Naive thymus-derived CD8-positive, alpha-beta T cell (primary cell): Measurements from ENCODE around the gene KIF26B. TPM values are rescaled to one million over a fixed set of nuclear protein-coding genes. Genes with fewer than 3 reads are reported as not detected.

Experiments
- ATAC-seq, 2 donors: fragments of 150-1000 bp; cut with Tn5 transposase in 1 of 2; sonication (Bioruptor Pico), chemical (Tn5 transposase) in 1 of 2; 1 replicate in 1 of 2; 2 replicates in 1 of 2; pipeline ENCODE4 v1.10.0; 2021; ENCODE audit warnings: mild to moderate bottlenecking in 2 of 2, moderate library complexity in 2 of 2
- POLR2A ChIA-PET: fragments of 350-600 bp; sonication (Branson Sonifier 250); formaldehyde crosslinking; loops from one replicate; lab custom pipeline; 2021; ENCODE audit warnings: antibody characterized with exemption; lab: Charles Lee
- DNase-seq, 10 donors: peaks; one replicate each; pipeline versions ENCODE4 v3.0.0 to v3.0.0-alpha.2; 2020 to 2022
- H3K27ac Mint-ChIP-seq, 10 donors: one replicate each; pipeline ENCODE4 v1.8.0; 2020 to 2022; ENCODE audit warnings: mild to moderate bottlenecking in 10 of 10, mixed read lengths in 10 of 10, moderate library complexity in 4 of 10, inconsistent platforms in 1 of 10
- H3K27me3 Mint-ChIP-seq, 5 donors: one replicate each; pipeline ENCODE4 v1.8.0; 2021 to 2022; ENCODE audit warnings: mixed read lengths in 5 of 5
- H3K36me3 Mint-ChIP-seq, 3 donors: one replicate each; pipeline ENCODE4 v1.8.0; 2020 to 2022; ENCODE audit warnings: mixed read lengths in 3 of 3, mild to moderate bottlenecking in 2 of 3, inconsistent platforms in 1 of 3
- H3K4me1 Mint-ChIP-seq, 4 donors: one replicate each; pipeline ENCODE4 v1.8.0; 2021 to 2022; ENCODE audit warnings: mixed read lengths in 4 of 4
- H3K4me3 Mint-ChIP-seq, 10 donors: one replicate each; pipeline ENCODE4 v1.8.0; 2020 to 2022; ENCODE audit warnings: mild to moderate bottlenecking in 10 of 10, mixed read lengths in 10 of 10, moderate library complexity in 6 of 10, inconsistent platforms in 1 of 10
- H3K9me3 Mint-ChIP-seq, 9 donors: one replicate each; pipeline ENCODE4 v1.8.0; 2020 to 2022; ENCODE audit warnings: mixed read lengths in 9 of 9, mild to moderate bottlenecking in 3 of 9, inconsistent platforms in 1 of 9, moderate library complexity in 1 of 9
- polyA plus RNA-seq, 3 donors: library from polyadenylated mRNA; unstranded; fragments of 300-500 nt; fragmentation: Illumina TruSeq; gene quantifications; one replicate each; pipeline ENCODE4 v1.2.3, GENCODE V29; 2021
- total RNA-seq, 8 experiments: library from RNA in 2 of 8; stranded (reverse) in 2 of 8; gene quantifications; one replicate each; pipeline ENCODE4 v1.2.3 and lab custom pipeline; 2021 to 2026

Gene KIF26B
- total and polyA plus RNA-seq, 5 experiments from 2014 or later, result 0.08 to 0.16 TPM; not detected in 3

DNA sequence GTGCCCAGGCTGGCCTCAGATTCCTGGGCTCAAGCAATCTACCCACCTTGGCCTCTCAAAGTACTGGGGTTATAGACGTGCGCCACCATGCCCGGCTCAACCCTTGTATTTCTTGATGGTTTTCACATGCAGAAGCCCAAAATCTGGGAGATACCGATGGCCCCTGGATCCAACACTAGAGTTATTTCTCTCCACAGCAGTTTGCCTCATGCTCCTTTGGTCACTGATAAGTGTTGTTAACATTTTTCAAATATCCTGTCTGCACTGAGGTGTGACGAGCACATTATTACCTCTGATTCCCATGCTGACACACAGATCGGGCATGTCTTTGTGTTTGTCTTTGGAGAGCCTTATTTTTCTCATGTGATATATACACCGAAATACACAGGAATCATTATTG lies 107.0 kb downstream of the KIF26B start:
- H3K4me3 Mint-ChIP-seq, result no peak overlapping the region
- peaks cover 4 to 16% (median 9%) of the 10 kb centered on the region in 5 donors for H3K27me3 Mint-ChIP-seq
- no peaks in the 10 kb centered on the region for H3K36me3 Mint-ChIP-seq
- no peaks in the 10 kb centered on the region for H3K9me3 Mint-ChIP-seq
- DNase-seq, result no peak
- no peak overlapping the region for H3K27ac Mint-ChIP-seq
- peaks cover 0 to 3% (median 0%) of the 10 kb centered on the region in 4 donors for H3K4me1 Mint-ChIP-seq
- ATAC-seq, result no peak
- POLR2A ChIA-PET, result no interaction called here

DNA sequence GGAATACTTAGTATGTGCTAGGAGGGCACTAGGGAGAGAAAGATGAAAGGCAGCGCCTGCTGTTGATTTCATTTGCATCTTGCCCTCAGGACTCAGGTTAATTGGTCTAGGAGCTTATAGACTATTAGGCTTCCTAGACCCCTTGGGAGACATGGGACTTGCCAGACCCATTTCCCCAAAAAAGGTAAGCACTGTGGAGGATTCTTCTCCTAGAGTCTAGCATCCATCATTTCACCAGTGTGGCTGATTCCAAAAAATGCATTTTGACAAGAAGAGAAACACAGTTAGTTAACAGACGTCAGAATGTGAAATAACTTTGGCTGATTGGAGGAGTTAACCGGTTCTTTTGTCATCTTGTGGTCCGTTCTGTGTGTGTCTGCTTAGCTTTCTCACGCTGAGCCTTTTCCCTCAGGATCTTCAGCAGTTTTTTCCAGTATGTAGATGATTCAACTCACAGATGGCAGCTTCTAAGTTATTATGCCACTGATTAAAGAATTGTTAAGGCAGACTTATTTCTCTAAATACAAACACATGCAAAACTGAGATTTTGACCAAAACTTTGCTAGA lies 108.8 kb downstream of the KIF26B start:
- Mint-ChIP-seq H3K36me3 (no peaks in the 10 kb centered on the region), H3K9me3 (no peaks in the 10 kb centered on the region), H3K4me3 (no peak overlapping the region), H3K4me1 (peaks cover 0 to 3% (median 0%) of the 10 kb centered on the region in 4 donors), H3K27me3 (peaks cover 0 to 3% (median 1%) of the 10 kb centered on the region in 5 donors), H3K27ac (no peak overlapping the region)
- POLR2A ChIA-PET, result interaction anchor here (0.6 kb wide), 1 partner anchor 11 kb away, joined by 3 read pairs; no protein-coding TSS in a partner anchor
- ATAC-seq (no peak), DNase-seq (no peak)

- no peak for DNase-seq
- no peak overlapping the region for H3K27ac Mint-ChIP-seq
- no peak overlapping the region for H3K4me3 Mint-ChIP-seq
- H3K36me3 Mint-ChIP-seq, result no peaks in the 10 kb centered on the region
- peaks cover 0 to 3% (median 1%) of the 10 kb centered on the region in 5 donors for H3K27me3 Mint-ChIP-seq
- POLR2A ChIA-PET, result no interaction called here
- H3K9me3 Mint-ChIP-seq, result peaks cover 0 to 2% (median 0%) of the 10 kb centered on the region in 9 donors
- no peak for ATAC-seq
- H3K4me1 Mint-ChIP-seq, result peaks cover 0 to 3% (median 0%) of the 10 kb centered on the region in 4 donors
These were observed 109.4 kb downstream of the KIF26B start for GRCh38 chr1:245264226-245264625.

GRCh38 chr1:245266105-245266504 lies 111.3 kb downstream of the KIF26B start:
- no peaks in the 10 kb centered on the region for H3K36me3 Mint-ChIP-seq
- ATAC-seq, result no peak
- no peak overlapping the region for H3K4me3 Mint-ChIP-seq
- no peak for DNase-seq
- no peaks in the 10 kb centered on the region for H3K4me1 Mint-ChIP-seq
- peaks cover 0 to 7% (median 3%) of the 10 kb centered on the region in 5 donors for H3K27me3 Mint-ChIP-seq
- POLR2A ChIA-PET, result no interaction called here
- H3K9me3 Mint-ChIP-seq, result peaks cover 0 to 6% (median 0%) of the 10 kb centered on the region in 9 donors
- H3K27ac Mint-ChIP-seq, result no peak overlapping the region

GRCh38 chr1:245270063-245270462 lies 115.3 kb downstream of the KIF26B start:
- Mint-ChIP-seq H3K9me3 (peaks cover 0 to 8% (median 4%) of the 10 kb centered on the region in 9 donors), H3K27ac (peak overlapping the region in 1 of 10 donors; percentile 77), H3K4me1 (no peaks in the 10 kb centered on the region), H3K4me3 (no peak overlapping the region), H3K27me3 (peaks cover 0 to 18% (median 7%) of the 10 kb centered on the region in 5 donors), H3K36me3 (no peaks in the 10 kb centered on the region)
- POLR2A ChIA-PET, result no interaction called here
- ATAC-seq (no peak), DNase-seq (no peak)

GRCh38 chr1:245270972-245271371 lies 116.2 kb downstream of the KIF26B start:
- no peaks in the 10 kb centered on the region for H3K36me3 Mint-ChIP-seq
- no peaks in the 10 kb centered on the region for H3K4me1 Mint-ChIP-seq
- no peak overlapping the region for H3K27ac Mint-ChIP-seq
- POLR2A ChIA-PET, result no interaction called here
- peaks cover 0 to 8% (median 4%) of the 10 kb centered on the region in 9 donors for H3K9me3 Mint-ChIP-seq
- ATAC-seq (no peak), DNase-seq (no peak)
- H3K4me3 Mint-ChIP-seq, result no peak overlapping the region
- peaks cover 0 to 22% (median 4%) of the 10 kb centered on the region in 5 donors for H3K27me3 Mint-ChIP-seq

DNA sequence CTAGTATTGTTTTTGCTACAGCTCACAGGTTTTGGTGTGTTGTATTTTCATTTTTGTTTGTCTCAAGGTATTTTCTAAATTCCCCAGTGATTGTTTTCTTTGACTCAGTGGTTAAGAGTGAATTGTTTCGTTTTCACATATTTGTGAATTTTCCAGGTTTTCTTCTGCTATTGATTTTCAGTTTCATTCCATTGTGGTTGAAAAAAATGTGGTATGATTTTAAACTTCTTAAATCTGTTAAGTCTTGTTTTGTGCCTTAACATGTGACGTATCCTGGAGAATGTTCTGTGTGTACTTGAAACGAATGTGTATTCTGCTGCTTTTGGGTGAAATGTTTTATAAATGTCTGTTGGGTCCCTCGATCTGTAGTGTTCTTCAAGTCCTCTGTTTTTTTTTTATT lies 117.9 kb downstream of the KIF26B start:
- H3K36me3 Mint-ChIP-seq, result no peaks in the 10 kb centered on the region
- no peak for ATAC-seq
- H3K27ac Mint-ChIP-seq, result no peak overlapping the region
- peaks cover 0 to 8% (median 4%) of the 10 kb centered on the region in 9 donors for H3K9me3 Mint-ChIP-seq
- H3K27me3 Mint-ChIP-seq, result peaks cover 6 to 30% (median 14%) of the 10 kb centered on the region in 5 donors
- H3K4me3 Mint-ChIP-seq, result no peak overlapping the region
- POLR2A ChIA-PET, result no interaction called here
- DNase-seq, result no peak
- H3K4me1 Mint-ChIP-seq, result no peaks in the 10 kb centered on the region

DNA sequence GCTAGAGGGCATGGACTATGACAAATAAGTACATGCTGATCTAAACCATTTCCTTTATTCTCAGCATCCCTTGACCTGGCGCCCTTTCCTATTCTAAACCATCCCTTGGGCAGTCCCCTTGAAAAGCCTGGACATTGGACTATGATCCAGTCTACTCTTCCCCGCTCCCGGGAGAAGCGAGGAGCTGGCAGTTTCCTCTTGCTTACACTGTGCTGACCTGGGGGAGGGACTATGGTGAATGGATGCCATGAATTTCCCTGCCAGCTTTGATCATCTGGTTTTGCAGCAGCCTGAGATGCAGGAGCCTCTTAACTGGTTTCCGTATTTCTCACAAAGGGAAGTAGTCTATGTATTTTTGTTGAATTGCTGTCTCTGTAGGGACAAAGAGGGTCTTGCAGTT lies 121.7 kb downstream of the KIF26B start:
- no peaks in the 10 kb centered on the region for H3K4me1 Mint-ChIP-seq
- DNase-seq (no peak), ATAC-seq (no peak)
- no peak overlapping the region for H3K4me3 Mint-ChIP-seq
- POLR2A ChIA-PET, result no interaction called here
- H3K27me3 Mint-ChIP-seq, result peaks cover 5 to 30% (median 15%) of the 10 kb centered on the region in 5 donors
- no peaks in the 10 kb centered on the region for H3K36me3 Mint-ChIP-seq
- peak overlapping the region in 1 of 10 donors; percentile 3 for H3K27ac Mint-ChIP-seq
- peaks cover 0 to 8% (median 1%) of the 10 kb centered on the region in 9 donors for H3K9me3 Mint-ChIP-seq

- POLR2A ChIA-PET, result no interaction called here
- peaks cover 5 to 28% (median 15%) of the 10 kb centered on the region in 5 donors for H3K27me3 Mint-ChIP-seq
- ATAC-seq, result no peak
- no peak overlapping the region for H3K4me3 Mint-ChIP-seq
- no peak overlapping the region for H3K27ac Mint-ChIP-seq
- no peaks in the 10 kb centered on the region for H3K4me1 Mint-ChIP-seq
- H3K36me3 Mint-ChIP-seq, result no peaks in the 10 kb centered on the region
- peaks cover 0 to 8% (median 0%) of the 10 kb centered on the region in 9 donors for H3K9me3 Mint-ChIP-seq
- DNase-seq, result no peak
These were observed 122.5 kb downstream of the KIF26B start for GRCh38 chr1:245277276-245277675.

- no peak for DNase-seq
- peaks cover 0 to 5% (median 0%) of the 10 kb centered on the region in 3 donors for H3K36me3 Mint-ChIP-seq
- ATAC-seq, result no peak
These were observed 124.1 kb downstream of the KIF26B start for GRCh38 chr1:245278846-245279245.

DNA sequence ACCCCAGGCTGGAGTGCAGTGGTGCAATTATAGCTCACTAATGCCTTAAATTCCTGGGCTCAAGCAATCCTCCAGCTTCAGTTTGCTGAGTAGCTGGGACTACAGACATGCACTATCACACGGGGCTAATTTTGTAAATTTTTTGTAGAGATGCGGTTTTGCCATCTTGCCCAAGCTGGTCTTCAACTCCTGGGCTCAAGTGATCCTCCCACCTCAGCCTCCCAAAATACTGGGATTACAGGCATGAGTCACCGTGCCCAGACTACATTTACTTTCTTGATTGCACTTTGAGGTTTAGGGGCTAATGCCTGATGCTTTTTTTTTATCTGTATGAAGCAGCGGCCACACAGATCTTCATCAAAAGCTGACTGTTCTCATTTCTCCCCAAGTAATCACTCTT lies 124.6 kb downstream of the KIF26B start:
- Mint-ChIP-seq H3K27me3 (peaks cover 5 to 22% (median 13%) of the 10 kb centered on the region in 5 donors), H3K4me1 (no peaks in the 10 kb centered on the region), H3K9me3 (peaks cover 0 to 12% (median 4%) of the 10 kb centered on the region in 9 donors), H3K27ac (no peak overlapping the region), H3K36me3 (peaks cover 0 to 5% (median 0%) of the 10 kb centered on the region in 3 donors), H3K4me3 (no peak overlapping the region)
- no peak for ATAC-seq
- no peak for DNase-seq
- POLR2A ChIA-PET, result no interaction called here

More at GRCh38 chr1:245278846-245279245, 124.1 kb downstream of the KIF26B start:
- Mint-ChIP-seq H3K4me3 (no peak overlapping the region), H3K4me1 (no peaks in the 10 kb centered on the region), H3K27ac (no peak overlapping the region), H3K27me3 (peaks cover 5 to 22% (median 13%) of the 10 kb centered on the region in 5 donors), H3K9me3 (peaks cover 0 to 12% (median 4%) of the 10 kb centered on the region in 9 donors)
- POLR2A ChIA-PET, result no interaction called here

DNA sequence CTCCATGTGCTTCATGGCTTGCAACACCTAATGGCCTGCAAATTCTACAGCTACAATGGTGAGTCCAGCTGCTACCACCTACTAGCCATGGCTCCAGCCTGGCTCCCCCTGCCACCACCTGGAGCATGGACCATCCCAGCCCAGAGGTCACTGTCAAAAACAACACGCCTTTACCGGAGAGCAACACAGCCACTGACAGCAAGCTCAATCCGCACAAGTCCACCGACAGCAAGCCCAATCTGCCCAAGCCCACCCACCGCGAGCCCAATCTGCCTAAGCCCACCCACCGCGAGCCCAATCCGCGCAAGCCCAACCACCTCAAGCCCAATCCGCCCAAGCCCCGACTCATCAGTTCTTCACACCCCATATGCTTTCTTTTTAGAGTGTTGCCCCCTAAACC lies 128.2 kb downstream of the KIF26B start:
- ATAC-seq, result no peak
- Mint-ChIP-seq H3K27me3 (peaks cover 0 to 8% (median 2%) of the 10 kb centered on the region in 5 donors), H3K27ac (no peak overlapping the region), H3K36me3 (peaks cover 0 to 5% (median 0%) of the 10 kb centered on the region in 3 donors), H3K9me3 (peaks cover 0 to 12% (median 3%) of the 10 kb centered on the region in 9 donors), H3K4me3 (no peak overlapping the region), H3K4me1 (no peaks in the 10 kb centered on the region)
- DNase-seq, result no peak
- POLR2A ChIA-PET, result no interaction called here

- H3K27me3 Mint-ChIP-seq, result peaks cover 0 to 5% (median 1%) of the 10 kb centered on the region in 5 donors
- no peak overlapping the region for H3K27ac Mint-ChIP-seq
- no peak for DNase-seq
- no peaks in the 10 kb centered on the region for H3K4me1 Mint-ChIP-seq
- peaks cover 0 to 12% (median 3%) of the 10 kb centered on the region in 9 donors for H3K9me3 Mint-ChIP-seq
- POLR2A ChIA-PET, result no interaction called here
- peaks cover 0 to 5% (median 0%) of the 10 kb centered on the region in 3 donors for H3K36me3 Mint-ChIP-seq
- ATAC-seq, result no peak
- no peak overlapping the region for H3K4me3 Mint-ChIP-seq
These were observed 130.4 kb downstream of the KIF26B start for GRCh38 chr1:245285168-245285567.
